Tongue (tissue), 2 donors: ENCODE measurements around the gene MGAT4A. TPM values are rescaled to one million over a fixed set of nuclear protein-coding genes. Genes with fewer than 3 reads are reported as not detected.
"Not testable (repeated sequence)": the region's sequence is repeated elsewhere in the genome, so short reads cannot be mapped to it uniquely, and the experiment has no call there.

ENCODE experiments used
- DNase-seq: peaks from one replicate; pipeline ENCODE4 v3.0.0-alpha.2; 2015
- total RNA-seq: library from RNA; depleted of rRNA; stranded (reverse); fragments of >200 nt; gene quantifications from one replicate; pipeline ENCODE4 v1.2.3, GENCODE V29; 2014

The MGAT4A gene
- total RNA-seq, 1 donor from 2014 or later, result 19.0 TPM

GRCh38 chr2:98730053-98730706 lies 752 bp downstream of the MGAT4A start:
- DNase-seq, result peak; percentile 66

DNA sequence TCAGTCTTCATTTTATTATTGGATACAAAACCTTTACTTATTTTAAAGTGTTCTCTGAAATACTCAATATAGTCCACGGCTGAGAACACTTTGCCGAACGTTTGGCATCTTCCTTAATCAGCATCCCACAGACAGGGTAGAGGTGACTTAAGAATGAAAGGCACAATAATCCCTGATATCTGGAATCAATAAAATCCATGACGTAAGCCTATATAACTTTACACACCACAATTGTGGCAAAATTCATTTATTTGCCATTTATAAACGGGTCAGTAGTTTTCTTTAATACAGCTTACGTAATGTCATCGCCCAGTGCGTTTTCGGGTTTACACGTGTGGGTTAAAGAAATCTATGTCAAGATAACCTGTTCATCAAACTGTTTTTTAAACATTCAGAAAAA lies 1.3 kb downstream of the MGAT4A start:
- no peak for DNase-seq

DNA sequence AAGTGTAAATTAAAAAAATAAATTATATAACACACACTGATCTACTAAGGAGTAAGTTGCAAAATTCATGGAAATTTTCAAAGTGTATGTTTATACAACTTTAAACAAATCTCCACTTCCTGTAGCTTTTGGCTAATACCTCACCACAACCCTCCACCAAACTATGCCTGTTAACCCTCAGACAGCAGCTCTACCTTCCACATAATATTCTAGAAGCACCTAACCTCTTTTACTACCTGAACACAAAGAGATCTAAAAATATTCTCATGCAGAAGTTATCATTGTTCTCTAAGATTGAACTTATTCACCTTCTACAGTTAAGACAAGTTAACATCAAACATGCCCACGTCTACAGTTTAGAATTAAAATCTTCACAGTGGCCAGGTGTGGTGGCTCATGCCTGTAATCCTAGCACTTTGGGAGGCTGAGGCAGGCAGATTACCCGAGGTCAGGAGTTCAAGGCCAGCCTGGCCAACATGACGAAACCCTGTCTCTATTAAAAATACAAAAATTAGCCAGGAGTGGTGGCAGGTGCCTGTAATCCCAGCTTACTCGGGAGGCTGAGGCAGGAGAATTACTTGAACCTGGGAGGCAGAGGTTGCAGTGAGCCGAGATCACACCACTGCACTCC lies 2.7 kb downstream of the MGAT4A start:
- DNase-seq, result not testable (repeated sequence)

GRCh38 chr2:98727369-98728087 lies 3.4 kb downstream of the MGAT4A start:
- DNase-seq, result no peak

- no peak for DNase-seq
These were observed 4.1 kb downstream of the MGAT4A start for GRCh38 chr2:98726735-98727368.

DNA sequence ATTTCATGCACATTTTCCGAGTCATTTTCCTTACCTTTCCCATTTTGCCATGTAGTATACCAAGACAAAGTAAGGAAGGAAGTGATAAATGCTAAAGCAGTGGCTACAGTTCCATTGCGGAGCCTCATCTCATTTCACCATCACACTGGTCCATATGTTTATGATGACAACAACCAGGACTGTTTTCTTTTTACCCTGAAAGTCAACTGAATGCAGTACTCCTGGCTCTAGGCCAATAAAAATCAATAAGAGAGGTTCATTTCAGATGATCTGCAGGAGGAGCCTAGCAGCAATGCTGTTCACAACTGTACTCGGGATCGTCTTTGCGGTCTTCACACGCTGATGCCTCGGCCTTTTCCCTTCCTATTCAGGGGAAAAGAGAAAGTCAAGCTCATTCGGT lies 4.7 kb downstream of the MGAT4A start:
- DNase-seq, result no peak

DNA sequence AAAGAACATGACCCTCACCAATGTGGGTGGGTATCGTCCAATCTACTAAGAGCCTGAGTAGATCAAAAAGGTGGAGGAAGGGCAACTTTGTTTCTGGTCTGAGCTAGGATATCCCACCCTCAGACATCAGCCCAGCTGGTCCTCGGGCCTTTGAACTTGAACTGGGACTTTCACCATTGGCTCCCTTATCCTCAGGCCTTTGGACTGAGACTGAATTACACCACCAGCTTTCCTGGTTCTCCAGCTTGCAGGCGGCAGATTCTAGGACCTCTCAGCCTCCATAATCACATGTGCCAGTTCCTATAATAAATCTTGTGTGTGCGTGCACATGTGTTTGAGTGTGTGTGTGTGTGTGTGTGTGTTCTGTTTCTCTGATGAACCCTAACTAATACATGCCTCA lies 10.6 kb downstream of the MGAT4A start:
- no peak for DNase-seq

DNA sequence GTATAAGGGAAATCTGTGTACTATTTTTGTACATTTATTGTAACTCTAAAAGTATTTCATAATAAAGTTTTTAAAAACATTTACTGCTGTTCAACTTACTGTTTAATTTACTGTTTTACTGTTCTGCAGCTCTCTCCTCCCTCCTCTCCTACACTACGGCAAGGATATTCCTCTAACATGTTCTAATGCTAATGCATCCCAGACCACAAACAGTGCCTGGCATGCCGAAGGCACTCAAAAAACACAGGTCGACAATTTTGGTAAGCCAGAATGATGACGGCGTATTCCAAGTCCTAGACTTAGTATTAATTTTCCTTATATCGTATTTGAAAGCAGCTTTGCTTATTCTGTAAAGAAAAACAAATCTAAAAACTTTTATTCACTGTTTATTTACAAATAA lies 13.3 kb downstream of the MGAT4A start:
- no peak for DNase-seq

GRCh38 chr2:98716786-98717185 lies 14.1 kb downstream of the MGAT4A start:
- DNase-seq, result no peak

DNA sequence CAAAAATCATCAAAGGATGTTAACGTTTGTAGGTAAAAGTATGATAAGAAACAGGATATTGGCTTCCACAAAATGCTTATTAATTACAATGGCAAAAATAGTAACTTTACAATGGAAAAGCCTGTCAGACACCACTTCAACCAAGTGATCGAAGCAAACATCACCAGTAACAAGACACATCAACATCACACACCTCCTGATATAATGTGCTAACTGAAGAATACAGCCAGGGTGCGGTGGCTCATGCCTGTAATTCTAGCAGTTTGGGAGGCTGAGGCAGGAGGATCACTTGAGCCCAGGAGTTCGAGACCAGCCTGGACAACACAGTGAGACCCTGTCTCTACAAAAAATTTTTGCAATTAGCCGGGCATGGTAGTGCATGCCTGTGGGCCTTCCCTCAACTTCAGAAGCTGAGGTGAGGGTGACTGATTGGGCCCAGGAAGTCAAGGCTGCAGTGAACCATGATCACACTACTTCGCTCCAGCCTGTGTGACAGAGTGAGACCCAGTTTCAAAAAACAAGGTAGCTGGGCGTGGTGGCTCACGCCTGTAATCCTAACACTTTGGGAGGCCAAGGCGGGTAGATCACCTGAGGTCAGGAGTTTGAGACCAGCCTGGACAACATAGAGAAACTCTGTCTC lies 15.0 kb downstream of the MGAT4A start:
- DNase-seq, result no peak

- no peak for DNase-seq
These were observed 17.5 kb downstream of the MGAT4A start for GRCh38 chr2:98713332-98714015.

GRCh38 chr2:98712145-98712544 lies 18.8 kb downstream of the MGAT4A start:
- DNase-seq, result no peak

- DNase-seq, result no peak
These were observed 19.4 kb downstream of the MGAT4A start for GRCh38 chr2:98711506-98711905.

DNA sequence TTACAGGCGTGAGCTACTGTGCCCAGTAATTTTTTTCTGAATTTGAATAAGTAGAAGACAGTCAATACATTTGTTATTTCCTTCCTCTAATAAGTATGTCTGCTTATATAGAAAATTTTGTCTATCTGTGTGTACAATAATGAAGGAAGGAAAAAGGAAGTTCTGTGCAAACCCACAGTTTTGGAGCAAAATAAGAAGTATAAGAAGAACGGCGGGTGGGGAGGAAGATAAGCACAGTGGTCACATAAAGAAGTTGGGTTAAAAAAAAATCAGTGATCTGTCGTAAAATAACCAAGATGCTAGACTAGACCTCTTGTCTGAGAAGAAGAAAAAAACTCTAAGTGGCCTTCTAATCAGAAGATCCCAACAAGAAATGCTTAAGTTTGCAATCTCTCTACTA lies 20.2 kb downstream of the MGAT4A start:
- no peak for DNase-seq

DNA sequence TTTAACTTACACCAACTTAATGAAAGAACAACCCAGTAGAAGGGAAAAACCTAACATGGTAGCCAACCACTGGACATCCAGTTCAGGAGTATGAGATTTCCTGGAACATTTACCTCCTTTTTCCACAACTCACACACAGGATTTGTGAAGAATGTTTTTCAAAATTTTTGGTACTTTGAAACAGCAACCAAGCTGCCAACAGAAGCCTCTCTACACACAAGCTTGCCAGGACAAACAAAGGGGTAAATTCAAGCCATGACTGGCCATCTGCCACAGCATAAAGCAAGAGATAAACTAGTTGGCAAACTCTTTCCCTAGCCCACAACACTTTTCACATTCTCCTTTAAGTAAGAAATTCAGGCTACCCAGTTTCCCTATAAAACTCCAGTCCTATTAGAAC lies 21.4 kb downstream of the MGAT4A start:
- DNase-seq, result peak; percentile 46

- no peak for DNase-seq
These were observed 22.3 kb downstream of the MGAT4A start for GRCh38 chr2:98708396-98709186.

- no peak for DNase-seq
These were observed 24.3 kb downstream of the MGAT4A start for GRCh38 chr2:98706591-98706990.

GRCh38 chr2:98705333-98705617 lies 25.7 kb downstream of the MGAT4A start:
- DNase-seq, result no peak

DNA sequence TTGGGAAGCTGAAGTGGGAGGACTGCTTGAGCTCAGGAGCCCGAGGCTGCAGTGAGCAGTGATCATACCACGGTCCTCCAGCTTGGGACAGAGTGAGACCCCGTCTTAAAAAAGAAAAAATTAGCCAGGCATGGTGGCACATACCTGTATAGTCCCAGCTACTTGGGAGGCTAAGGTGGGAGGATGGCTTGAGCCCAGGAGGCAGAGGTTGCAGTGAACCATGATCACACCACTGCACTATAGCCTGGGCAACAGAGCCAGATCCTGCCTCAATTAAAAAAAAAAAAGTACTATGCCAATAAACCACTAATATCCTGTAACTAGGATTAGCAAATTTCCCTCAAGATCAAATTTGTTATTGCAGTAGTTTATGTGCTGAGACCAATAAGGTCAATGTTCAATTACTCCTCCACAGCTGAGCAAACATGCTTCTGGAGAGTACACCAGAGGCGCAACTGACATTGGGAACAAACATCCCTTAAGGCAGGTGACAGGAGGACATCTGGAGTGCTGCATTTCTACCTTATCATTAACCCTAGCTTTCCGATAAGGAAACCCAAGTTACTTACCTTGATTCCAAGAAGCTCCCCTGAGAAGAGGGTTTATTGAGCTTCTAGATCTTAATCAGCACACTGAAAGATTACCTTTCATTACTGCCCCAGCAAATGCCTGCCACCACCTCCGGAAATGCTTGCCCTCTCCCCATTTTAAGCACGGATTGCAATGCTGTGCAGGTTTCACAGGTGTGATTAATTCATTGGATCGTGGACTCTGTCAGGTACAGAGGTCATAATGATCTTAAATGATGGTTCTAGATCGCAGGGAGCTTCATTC lies 26.2 kb downstream of the MGAT4A start:
- DNase-seq, result no peak

DNA sequence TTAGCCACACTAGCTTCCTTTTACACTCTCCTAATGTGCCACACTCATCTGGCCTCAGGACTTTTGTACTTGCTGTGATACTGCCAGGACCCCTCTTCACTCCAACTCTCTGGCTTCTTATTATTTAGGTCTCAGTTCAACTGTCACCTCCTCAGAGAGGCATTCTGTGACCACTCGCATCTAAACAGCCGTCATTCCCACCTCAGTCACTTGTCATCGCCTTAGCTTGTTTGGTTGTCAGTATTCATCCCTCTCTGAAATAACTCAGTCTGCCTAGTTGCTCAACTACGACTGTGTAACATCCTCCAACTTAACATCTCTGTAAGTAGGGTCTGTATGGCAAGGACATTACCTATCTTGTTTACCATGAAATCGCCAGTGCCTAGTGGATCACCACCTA lies 27.2 kb downstream of the MGAT4A start:
- DNase-seq, result no peak
